HepG2 (cell line): Measurements from ENCODE around the gene PLCZ1. TPM values are rescaled to one million over a fixed set of nuclear protein-coding genes. Genes with fewer than 3 reads are reported as not detected.

ENCODE experiments used
- ATAC-seq: fragments of 200-7000 bp; cut with Tn5 transposase; 3 replicates; pipeline ENCODE4 v1.9.1; 2020; ENCODE audit warnings: mild to moderate bottlenecking, moderate library complexity
- BruUV-seq: library from RNA; stranded (reverse); fragments of 400-500 nt; replicated peaks from 2 replicates; lab custom pipeline; 2021; lab: Mats Ljungman, UMichigan
- CTCF ChIA-PET: fragments of 300-600 bp; formaldehyde crosslinking; extraction: SDS; loops from one replicate; lab custom pipeline; 2021; ENCODE audit warnings: low total read pairs, inconsistent platforms, low intra/inter-chr PET ratio; lab: Yijun Ruan, JAX
- POLR2A ChIA-PET: fragments of 350-600 bp; sonication (Branson Sonifier 250); formaldehyde crosslinking; loops from one replicate; lab custom pipeline; 2020; ENCODE audit warnings: antibody characterized with exemption, inconsistent platforms; lab: Yijun Ruan, JAX
- DNase-seq: peaks from one replicate; pipeline ENCODE4 v3.0.0-alpha.2; 2015; ENCODE audit warnings: low spot score
- FAIRE-seq: peaks from 3 replicates; lab custom pipeline; 2011; peaks lifted over from hg19 to GRCh38; lab: Jason Lieb, UNC
- H2AFZ ChIP-seq: one replicate; pipeline ENCODE4 v1.6.1; 2011; ENCODE audit warnings: low read length, inconsistent platforms
- H3K27ac ChIP-seq: fragments of 300-600 bp; 3 replicates; pipeline ENCODE4 v1.8.0; 2011; ENCODE audit warnings: mixed run types, mild to moderate bottlenecking, mixed read lengths, low read length, inconsistent platforms; ENCODE audit not compliant: insufficient read depth; ENCODE audit errors: extremely low read length
- H3K27me3 ChIP-seq, 2 experiments: fragments of 200-600 bp in 1 of 2; 2 replicates in 1 of 2; 3 replicates in 1 of 2; pipeline versions ENCODE4 v1.6.0 to v1.8.0; 2011; ENCODE audit warnings: low read length in 2 of 2, mild to moderate bottlenecking in 2 of 2, moderate library complexity in 2 of 2, inconsistent platforms in 1 of 2; ENCODE audit not compliant: insufficient read depth in 2 of 2, control insufficient read depth in 1 of 2
- H3K36me3 ChIP-seq, 2 experiments: fragments of 200-600 bp in 1 of 2; replicated peaks in 1 of 2; 2 replicates in 1 of 2; 3 replicates in 1 of 2; pipeline versions ENCODE4 v1.5.1 to v1.8.0; 2011; ENCODE audit warnings: low read length in 2 of 2, inconsistent platforms in 1 of 2; ENCODE audit not compliant: insufficient read depth in 2 of 2, control insufficient read depth in 1 of 2
- H3K4me1 ChIP-seq: 2 replicates; pipeline ENCODE4 v1.5.1; 2012; ENCODE audit warnings: low read length, inconsistent platforms; ENCODE audit not compliant: insufficient read depth
- H3K4me2 ChIP-seq: 2 replicates; pipeline ENCODE4 v1.6.0; 2011; ENCODE audit warnings: low read depth, low read length, inconsistent platforms
- H3K4me3 ChIP-seq, 3 experiments: fragments of 200-600 bp in 1 of 3; sonication (generic), shearing (Covaris generic) in 1 of 3; replicated peaks in 1 of 3; 2 replicates each; pipeline ENCODE4 v1.5.1; 2011 to 2016; ENCODE audit warnings: low read length in 3 of 3, inconsistent platforms in 2 of 3, low read depth in 2 of 3, mild to moderate bottlenecking in 2 of 3, control low read depth in 1 of 3, mixed read lengths in 1 of 3; ENCODE audit not compliant: insufficient read depth in 1 of 3
- H3K79me2 ChIP-seq: one replicate; pipeline ENCODE4 v1.6.1; 2011; ENCODE audit warnings: low read length, inconsistent platforms; ENCODE audit not compliant: insufficient read depth
- H3K9ac ChIP-seq: 2 replicates; pipeline ENCODE4 v1.6.0; 2011; ENCODE audit warnings: mild to moderate bottlenecking, low read depth, low read length, inconsistent platforms; ENCODE audit not compliant: insufficient read depth
- H3K9me3 ChIP-seq: 2 replicates; pipeline ENCODE4 v1.5.1; 2012; ENCODE audit warnings: mild to moderate bottlenecking, low read length
- H4K20me1 ChIP-seq: 2 replicates; pipeline ENCODE4 v1.6.0; 2011; ENCODE audit warnings: inconsistent platforms, mild to moderate bottlenecking, low read length, moderate library complexity; ENCODE audit not compliant: insufficient read depth
- ESRRA ChIP-seq: sonication (generic); formaldehyde crosslinking; IDR thresholded peaks from 2 replicates; pipeline ENCODE4 v1.5.1; 2020; ENCODE audit warnings: mild to moderate bottlenecking, low read depth, missing genetic modification reagents
- MLLT10 ChIP-seq: sonication (generic); formaldehyde crosslinking; IDR thresholded peaks from 2 replicates; pipeline ENCODE4 v1.4.0; 2020; ENCODE audit warnings: missing genetic modification reagents
- NFE2L2 ChIP-seq: fragments of 150-350 bp; IDR thresholded peaks from 2 replicates; pipeline ENCODE4 v1.6.1; 2014; ENCODE audit warnings: low read length
- PTBP1 ChIP-seq: fragments of 200-400 bp; formaldehyde crosslinking; IDR thresholded peaks from 2 replicates; pipeline ENCODE4 v1.6.1; 2018; ENCODE audit warnings: low read length, low read depth; ENCODE audit not compliant: poor library complexity, severe bottlenecking
- SIN3B ChIP-seq: fragments of 150-350 bp; IDR thresholded peaks from 2 replicates; pipeline ENCODE4 v1.6.1; 2014; ENCODE audit warnings: low read length
- STAT6 ChIP-seq: sonication (generic); formaldehyde crosslinking; IDR thresholded peaks from 2 replicates; pipeline ENCODE4 v1.4.0; 2020; ENCODE audit warnings: missing genetic modification reagents, mild to moderate bottlenecking, borderline replicate concordance
- TAF1 ChIP-seq: sonication (generic); formaldehyde crosslinking; IDR thresholded peaks from 2 replicates; pipeline ENCODE4 v1.4.0; 2020; ENCODE audit warnings: missing genetic modification reagents
- TEAD3 ChIP-seq: optimal IDR thresholded peaks from 2 replicates; pipeline ENCODE3; 2016; ENCODE audit warnings: borderline replicate concordance
- XRCC5 ChIP-seq: fragments of 200-400 bp; formaldehyde crosslinking; optimal IDR thresholded peaks from 2 replicates; pipeline ENCODE3; 2017; ENCODE audit warnings: mild to moderate bottlenecking, low read length
- ZFAT ChIP-seq: sonication (generic); formaldehyde crosslinking; conservative IDR thresholded peaks from 2 replicates; pipeline ENCODE4 v1.8.1; 2023; ENCODE audit warnings: missing genetic modification reagents, inconsistent platforms
- ZNF121 ChIP-seq: sonication (generic); formaldehyde crosslinking; IDR thresholded peaks from 2 replicates; pipeline ENCODE4 v1.5.0; 2020; ENCODE audit warnings: mild to moderate bottlenecking, missing genetic modification reagents
- ZNF367 ChIP-seq: sonication (generic); formaldehyde crosslinking; IDR thresholded peaks from 2 replicates; pipeline ENCODE4 v1.4.0; 2020; ENCODE audit warnings: missing genetic modification reagents, borderline replicate concordance
- ZNF766 ChIP-seq: sonication (generic); formaldehyde crosslinking; IDR thresholded peaks from 2 replicates; pipeline ENCODE4 v1.5.0; 2020; ENCODE audit warnings: missing genetic modification reagents, borderline replicate concordance
- WGBS: methylation state at CpG from one replicate; pipeline ENCODE4 v1.1.6; 2017; ENCODE audit warnings: low lambda C conversion rate; 5-methylcytosine and 5-hydroxymethylcytosine counted together
- in situ Hi-C: cut with HindIII; loops from 2 replicates; pipeline ENCODE4 v1.10.0; 2017; ENCODE audit warnings: low pct_unique_long_range_greater_than_20kb; ENCODE audit not compliant: extremely low pct_ligation_motif_present
- intact Hi-C: fragments of 100-400 bp; cut with micrococcal nuclease; formaldehyde crosslinking; loops from one replicate; pipeline ENCODE4 v1.10.0; 2022; ENCODE audit not compliant: unreplicated experiment
- polyA plus RNA-seq, 8 experiments: library from polyadenylated mRNA; depleted of rRNA in 3 of 8; stranded (reverse) in 7 of 8; unstranded in 1 of 8; fragments of >200 nt; fragmentation: Illumina TruSeq in 4 of 8; extraction: Trizol in 4 of 8; gene quantifications; 2 replicates each; pipeline versions ENCODE4 v1.2.1 to v1.2.3, GENCODE V29; 2011 to 2016; ENCODE audit warnings: low read depth in 4 of 8, missing spikeins in 1 of 8, mixed read lengths in 1 of 8; ENCODE audit not compliant: insufficient read depth in 1 of 8
- total RNA-seq, 5 experiments: library from RNA; depleted of rRNA; stranded (reverse); fragments of >200 nt; fragmentation: Illumina TruSeq; extraction: Trizol; gene quantifications; 2 replicates each; pipeline ENCODE4 v1.2.3, GENCODE V29; 2016; ENCODE audit warnings: low read depth in 1 of 5
- TF ChIP-seq, protein P1 (sequence below): sonication (generic); formaldehyde crosslinking; IDR thresholded peaks from 2 replicates; pipeline ENCODE4 v1.8.0; 2022; ENCODE audit warnings: mild to moderate bottlenecking, missing genetic modification reagents, borderline replicate concordance
- TF ChIP-seq, protein P2 (sequence below): sonication (generic); formaldehyde crosslinking; IDR thresholded peaks from 2 replicates; pipeline ENCODE4 v1.4.0; 2020; ENCODE audit warnings: missing genetic modification reagents

Gene PLCZ1
- total and polyA plus RNA-seq, 2 of the 13 experiments (the other 11 are each of a cell fraction or from before 2014, with no cell fraction given), result not detected

GRCh38 chr12:18689771-18690170, 48.0 kb downstream of the PLCZ1 start:
- in situ Hi-C loops (no loop called here), intact Hi-C loops (no loop called here)
- no peak for FAIRE-seq
- H3K9ac ChIP-seq, result no peak overlapping the region
- CTCF ChIA-PET, result no interaction called here
- TF ChIP-seq XRCC5 (no peak), ZNF121 (no peak), NFE2L2 (no peak), ZNF367 (CRISPR knock-in tag) (no peak), TEAD3 (no peak), PTBP1 (no peak), SIN3B (no peak), ESRRA (no peak), STAT6 (no peak), MLLT10 (no peak), ZNF766 (CRISPR knock-in tag) (no peak), TAF1 (CRISPR knock-in tag) (no peak), ZFAT (no peak)
- TF ChIP-seq, protein P1, sequence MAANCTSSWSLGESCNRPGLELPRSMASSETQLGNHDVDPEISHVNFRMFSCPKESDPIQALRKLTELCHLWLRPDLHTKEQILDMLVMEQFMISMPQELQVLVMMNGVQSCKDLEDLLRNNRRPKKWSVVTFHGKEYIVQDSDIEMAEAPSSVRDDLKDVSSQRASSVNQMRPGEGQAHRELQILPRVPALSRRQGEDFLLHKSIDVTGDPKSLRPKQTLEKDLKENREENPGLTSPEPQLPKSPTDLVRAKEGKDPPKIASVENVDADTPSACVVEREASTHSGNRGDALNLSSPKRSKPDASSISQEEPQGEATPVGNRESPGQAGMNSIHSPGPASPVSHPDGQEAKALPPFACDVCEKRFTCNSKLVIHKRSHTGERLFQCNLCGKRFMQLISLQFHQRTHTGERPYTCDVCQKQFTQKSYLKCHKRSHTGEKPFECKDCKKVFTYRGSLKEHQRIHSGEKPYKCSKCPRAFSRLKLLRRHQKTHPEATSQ (CRISPR knock-in tag), result no peak
- TF ChIP-seq, protein P2, sequence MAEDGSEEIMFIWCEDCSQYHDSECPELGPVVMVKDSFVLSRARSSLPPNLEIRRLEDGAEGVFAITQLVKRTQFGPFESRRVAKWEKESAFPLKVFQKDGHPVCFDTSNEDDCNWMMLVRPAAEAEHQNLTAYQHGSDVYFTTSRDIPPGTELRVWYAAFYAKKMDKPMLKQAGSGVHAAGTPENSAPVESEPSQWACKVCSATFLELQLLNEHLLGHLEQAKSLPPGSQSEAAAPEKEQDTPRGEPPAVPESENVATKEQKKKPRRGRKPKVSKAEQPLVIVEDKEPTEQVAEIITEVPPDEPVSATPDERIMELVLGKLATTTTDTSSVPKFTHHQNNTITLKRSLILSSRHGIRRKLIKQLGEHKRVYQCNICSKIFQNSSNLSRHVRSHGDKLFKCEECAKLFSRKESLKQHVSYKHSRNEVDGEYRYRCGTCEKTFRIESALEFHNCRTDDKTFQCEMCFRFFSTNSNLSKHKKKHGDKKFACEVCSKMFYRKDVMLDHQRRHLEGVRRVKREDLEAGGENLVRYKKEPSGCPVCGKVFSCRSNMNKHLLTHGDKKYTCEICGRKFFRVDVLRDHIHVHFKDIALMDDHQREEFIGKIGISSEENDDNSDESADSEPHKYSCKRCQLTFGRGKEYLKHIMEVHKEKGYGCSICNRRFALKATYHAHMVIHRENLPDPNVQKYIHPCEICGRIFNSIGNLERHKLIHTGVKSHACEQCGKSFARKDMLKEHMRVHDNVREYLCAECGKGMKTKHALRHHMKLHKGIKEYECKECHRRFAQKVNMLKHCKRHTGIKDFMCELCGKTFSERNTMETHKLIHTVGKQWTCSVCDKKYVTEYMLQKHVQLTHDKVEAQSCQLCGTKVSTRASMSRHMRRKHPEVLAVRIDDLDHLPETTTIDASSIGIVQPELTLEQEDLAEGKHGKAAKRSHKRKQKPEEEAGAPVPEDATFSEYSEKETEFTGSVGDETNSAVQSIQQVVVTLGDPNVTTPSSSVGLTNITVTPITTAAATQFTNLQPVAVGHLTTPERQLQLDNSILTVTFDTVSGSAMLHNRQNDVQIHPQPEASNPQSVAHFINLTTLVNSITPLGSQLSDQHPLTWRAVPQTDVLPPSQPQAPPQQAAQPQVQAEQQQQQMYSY (CRISPR knock-in tag), result no peak
- TF ChIP-seq, all 625 proteins: peak for 0
- no TSS peak for BruUV-seq
- Histone ChIP-seq H3K4me3 (no peak overlapping the region), H3K79me2 (no peaks in the 10 kb centered on the region), H3K27me3 (no peaks in the 10 kb centered on the region), H4K20me1 (no peaks in the 10 kb centered on the region), H3K36me3 (no peaks in the 10 kb centered on the region), H3K27ac (no peak overlapping the region), H2AFZ (no peak overlapping the region), H3K4me2 (no peak overlapping the region), H3K9me3 (0 out of 2 replicates have a peak, but pooled peaks cover 6% of the 10 kb centered on the region), H3K4me1 (no peaks in the 10 kb centered on the region)
- ATAC-seq, result no peak
- POLR2A ChIA-PET, result no interaction called here
- no peak for DNase-seq
- WGBS, result 11% methylated on average over 3 of the region's 3 CpGs
